Esophagus muscularis mucosa (tissue), 4 donors: ENCODE measurements around the gene CITED2. TPM values are rescaled to one million over a fixed set of nuclear protein-coding genes. Genes with fewer than 3 reads are reported as not detected.
"Not testable (repeated sequence)": the region's sequence is repeated elsewhere in the genome, so short reads cannot be mapped to it uniquely, and the experiment has no call there.

Source experiments
- DNase-seq: peaks from one replicate; pipeline ENCODE4 v3.0.0-alpha.2; 2017; ENCODE audit errors: extremely low spot score
- H3K27ac ChIP-seq, 4 donors: fragments of 200-600 bp; sonication (generic); replicated peaks in 1 of 4; 1 replicate in 3 of 4; 2 replicates in 1 of 4; pipeline ENCODE4 v1.5.1; 2016 to 2019; ENCODE audit warnings: mild to moderate bottlenecking in 1 of 4
- H3K27me3 ChIP-seq, 4 donors: fragments of 200-600 bp; sonication (generic); one replicate each; pipeline versions ENCODE4 v1.5.1 to v1.6.0; 2016 to 2019
- H3K36me3 ChIP-seq, 4 donors: fragments of 200-600 bp; sonication (generic); one replicate each; pipeline ENCODE4 v1.5.1; 2016 to 2019
- H3K4me1 ChIP-seq, 4 donors: fragments of 200-600 bp; sonication (generic); one replicate each; pipeline ENCODE4 v1.5.1; 2016 to 2019
- H3K4me3 ChIP-seq, 4 donors: fragments of 200-600 bp; sonication (generic); 1 replicate in 2 of 4; 2 replicates in 2 of 4; pipeline ENCODE4 v1.5.1; 2016 to 2019; ENCODE audit warnings: mild to moderate bottlenecking in 4 of 4, moderate library complexity in 1 of 4
- H3K9me3 ChIP-seq, 4 donors: fragments of 200-600 bp; sonication (generic); 1 replicate in 3 of 4; 2 replicates in 1 of 4; pipeline ENCODE4 v1.5.1; 2016 to 2019
- EP300 ChIP-seq: sonication (generic); formaldehyde crosslinking; IDR thresholded peaks from one replicate; pipeline ENCODE4 v1.6.1; 2017; ENCODE audit warnings: antibody characterized with exemption
- POLR2A ChIP-seq: fragments of 450-650 bp; IDR thresholded peaks from one replicate; pipeline ENCODE4 v1.6.1; 2017; ENCODE audit warnings: antibody characterized with exemption, moderate library complexity, mild to moderate bottlenecking, low read depth
- POLR2AphosphoS5 ChIP-seq, 2 donors: sonication (generic); formaldehyde crosslinking; IDR thresholded peaks; one replicate each; pipeline ENCODE4 v1.6.1; 2017; ENCODE audit warnings: antibody characterized with exemption in 2 of 2
- WGBS: methylation state at CpG from one replicate; pipeline ENCODE4 v1.1.5; 2018; 5-methylcytosine and 5-hydroxymethylcytosine counted together
- intact Hi-C: fragments of 100-400 bp; cut with DNase I; formaldehyde crosslinking; loops from one replicate; pipeline ENCODE4 v1.15.1; 2023
- total RNA-seq, 4 donors: library from RNA; depleted of rRNA; stranded (reverse); fragments of >200 nt; gene quantifications; one replicate each; pipeline versions ENCODE4 v1.1.0 to v1.2.1, GENCODE V29; 2016
- TF ChIP-seq, protein P1 (sequence below), 3 experiments: fragments of 200-600 bp in 2 of 3; fragments of 450-650 bp in 1 of 3; sonication (generic) in 2 of 3; IDR thresholded peaks; one replicate each; pipeline ENCODE4 v1.5.1; 2017 to 2019; ENCODE audit warnings: antibody characterized with exemption in 3 of 3, mild to moderate bottlenecking in 2 of 3, moderate library complexity in 1 of 3

The CITED2 gene
- total RNA-seq, 4 donors from 2014 or later, result 144 to 844 (median 324) TPM

DNA sequence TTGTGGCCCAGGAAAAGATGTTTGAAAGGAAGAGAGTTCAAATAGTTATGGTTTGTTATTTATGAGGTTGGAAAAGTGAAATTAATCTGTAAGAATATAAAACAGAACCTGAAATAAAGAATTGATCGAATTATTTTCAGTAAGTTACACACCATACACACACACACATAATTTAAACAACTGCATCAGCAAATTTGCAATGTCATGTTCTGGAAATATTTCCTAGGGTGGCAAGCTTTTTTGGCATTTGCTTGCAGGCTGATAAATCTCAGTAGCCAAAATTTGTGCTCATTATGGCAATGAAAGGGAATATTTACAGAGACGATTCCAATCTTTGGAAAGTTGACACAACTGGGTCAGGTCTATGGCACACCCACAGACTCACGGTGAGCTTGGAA lies 9.5 kb downstream of the CITED2 start:
- intact Hi-C loops, result loop anchor here (5.0 to 10.0 kb wide), 4 partner anchors 230 to 1560 kb away; partner anchors contain the start of gene HECA
- no peak overlapping the region for H3K27ac ChIP-seq
- WGBS, result 59% methylated on average over 3 of the region's 3 CpGs
- H3K9me3 ChIP-seq, result no peaks in the 10 kb centered on the region
- H3K4me3 ChIP-seq, result no peak overlapping the region
- no peaks in the 10 kb centered on the region for H3K27me3 ChIP-seq
- peaks cover 11 to 27% (median 14%) of the 10 kb centered on the region in 4 donors for H3K4me1 ChIP-seq
- DNase-seq, result no peak
- no peaks in the 10 kb centered on the region for H3K36me3 ChIP-seq
- TF ChIP-seq POLR2AphosphoS5 (IDR thresholded peaks at IDR 0.05), result no peak
- no peak for TF ChIP-seq EP300

DNA sequence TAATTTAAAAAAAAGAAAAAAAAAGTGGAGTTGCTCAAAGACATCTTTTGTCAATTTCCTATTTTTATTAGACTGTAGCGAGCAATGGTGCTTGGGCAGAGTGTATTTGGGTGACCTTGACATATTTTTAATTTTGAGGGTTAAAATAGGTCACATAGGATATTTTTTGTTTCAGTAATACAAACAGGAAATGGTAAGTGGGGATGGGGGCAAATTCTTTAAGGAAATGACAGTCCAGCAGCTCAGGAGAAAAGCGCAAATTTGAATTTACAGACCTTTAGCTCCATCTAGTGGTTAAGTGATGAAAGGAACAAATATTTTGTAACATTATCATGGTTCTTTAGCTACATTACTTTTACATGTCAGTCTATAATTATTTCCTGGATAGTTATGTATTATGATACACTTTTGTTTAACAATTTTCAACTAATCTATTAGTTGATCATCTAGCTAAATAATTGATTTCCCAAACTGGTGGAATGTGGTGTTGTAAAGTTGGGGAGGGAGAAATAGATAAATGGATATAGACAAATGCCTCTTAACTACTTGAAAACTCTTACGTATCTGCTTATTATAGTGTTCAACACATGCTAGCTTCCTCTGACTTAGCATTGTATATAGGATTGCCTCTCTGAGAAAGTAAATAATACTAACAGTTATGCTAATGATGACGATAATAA lies 10.0 kb downstream of the CITED2 start:
- H3K4me1 ChIP-seq, result peaks cover 7 to 22% (median 9%) of the 10 kb centered on the region in 4 donors
- H3K36me3 ChIP-seq, result no peaks in the 10 kb centered on the region
- no peak overlapping the region for H3K27ac ChIP-seq
- intact Hi-C loops, result loop anchor here (5.0 to 10.0 kb wide), 3 partner anchors 230 to 1560 kb away; partner anchors contain the start of gene HECA
- no peak overlapping the region for H3K4me3 ChIP-seq
- 51% methylated on average over 4 of the region's 4 CpGs for WGBS
- no peak for TF ChIP-seq POLR2AphosphoS5 (IDR thresholded peaks at IDR 0.05)
- TF ChIP-seq, protein P1, sequence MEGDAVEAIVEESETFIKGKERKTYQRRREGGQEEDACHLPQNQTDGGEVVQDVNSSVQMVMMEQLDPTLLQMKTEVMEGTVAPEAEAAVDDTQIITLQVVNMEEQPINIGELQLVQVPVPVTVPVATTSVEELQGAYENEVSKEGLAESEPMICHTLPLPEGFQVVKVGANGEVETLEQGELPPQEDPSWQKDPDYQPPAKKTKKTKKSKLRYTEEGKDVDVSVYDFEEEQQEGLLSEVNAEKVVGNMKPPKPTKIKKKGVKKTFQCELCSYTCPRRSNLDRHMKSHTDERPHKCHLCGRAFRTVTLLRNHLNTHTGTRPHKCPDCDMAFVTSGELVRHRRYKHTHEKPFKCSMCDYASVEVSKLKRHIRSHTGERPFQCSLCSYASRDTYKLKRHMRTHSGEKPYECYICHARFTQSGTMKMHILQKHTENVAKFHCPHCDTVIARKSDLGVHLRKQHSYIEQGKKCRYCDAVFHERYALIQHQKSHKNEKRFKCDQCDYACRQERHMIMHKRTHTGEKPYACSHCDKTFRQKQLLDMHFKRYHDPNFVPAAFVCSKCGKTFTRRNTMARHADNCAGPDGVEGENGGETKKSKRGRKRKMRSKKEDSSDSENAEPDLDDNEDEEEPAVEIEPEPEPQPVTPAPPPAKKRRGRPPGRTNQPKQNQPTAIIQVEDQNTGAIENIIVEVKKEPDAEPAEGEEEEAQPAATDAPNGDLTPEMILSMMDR (IDR thresholded peaks at IDR 0.05), result peak; percentile 69 to 83 (median 79)
- H3K9me3 ChIP-seq, result no peaks in the 10 kb centered on the region
- no peaks in the 10 kb centered on the region for H3K27me3 ChIP-seq
- DNase-seq, result no peak

DNA sequence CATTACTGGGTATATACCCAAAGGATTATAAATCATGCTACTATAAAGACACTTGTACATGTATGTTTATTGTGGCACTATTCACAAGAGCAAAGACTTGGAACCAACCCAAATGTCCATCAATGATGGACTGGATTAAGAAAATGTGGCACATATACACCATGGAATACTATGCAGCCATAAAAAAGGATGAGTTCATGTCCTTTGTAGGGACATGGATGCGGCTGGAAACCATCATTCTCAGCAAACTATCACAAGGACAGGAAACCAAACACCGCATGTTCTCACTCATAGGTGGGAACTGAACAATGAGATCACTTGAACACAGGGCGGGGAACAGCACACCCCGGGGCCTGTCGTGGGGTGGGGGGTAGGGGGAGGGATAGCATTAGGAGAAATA lies 10.7 kb downstream of the CITED2 start:
- H3K4me3 ChIP-seq, H3K27me3 ChIP-seq, H3K36me3 ChIP-seq, H3K27ac ChIP-seq, DNase-seq, H3K9me3 ChIP-seq: not testable (repeated sequence)
- peaks cover 1 to 16% (median 3%) of the 10 kb centered on the region in 4 donors for H3K4me1 ChIP-seq
- intact Hi-C loops, result loop anchor here (2.0 to 10.0 kb wide), 4 partner anchors 143 to 1561 kb away; partner anchors contain the start of gene HECA
- 90% methylated on average over 5 of the region's 5 CpGs for WGBS

DNA sequence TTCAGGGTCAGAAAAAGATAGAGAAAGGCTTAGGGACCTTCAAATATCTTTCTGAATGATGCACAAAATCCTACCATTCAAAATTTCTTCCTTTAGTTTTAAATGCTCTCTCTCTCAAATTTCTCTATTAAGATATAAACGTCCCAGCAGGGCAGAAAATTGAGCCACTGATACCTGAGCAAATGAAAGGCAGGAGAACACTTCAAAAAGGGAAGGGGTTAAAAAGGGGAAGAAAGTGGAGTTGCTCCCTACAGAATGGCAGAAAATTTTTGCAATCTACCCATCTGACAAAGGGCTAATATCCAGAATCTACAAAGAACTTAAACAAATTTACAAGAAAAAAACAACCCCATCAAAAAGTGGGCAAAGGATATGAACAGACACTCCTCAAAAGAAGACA lies 11.3 kb downstream of the CITED2 start:
- intact Hi-C loops, result loop anchor here (2.0 to 10.0 kb wide), 4 partner anchors 142 to 1562 kb away; partner anchors contain the start of gene HECA
- not testable (repeated sequence) for H3K4me3 ChIP-seq, H3K36me3 ChIP-seq, H3K4me1 ChIP-seq, H3K27ac ChIP-seq, H3K9me3 ChIP-seq, H3K27me3 ChIP-seq, DNase-seq
- WGBS, result 66% methylated on average over 1 of the region's 1 CpG

DNA sequence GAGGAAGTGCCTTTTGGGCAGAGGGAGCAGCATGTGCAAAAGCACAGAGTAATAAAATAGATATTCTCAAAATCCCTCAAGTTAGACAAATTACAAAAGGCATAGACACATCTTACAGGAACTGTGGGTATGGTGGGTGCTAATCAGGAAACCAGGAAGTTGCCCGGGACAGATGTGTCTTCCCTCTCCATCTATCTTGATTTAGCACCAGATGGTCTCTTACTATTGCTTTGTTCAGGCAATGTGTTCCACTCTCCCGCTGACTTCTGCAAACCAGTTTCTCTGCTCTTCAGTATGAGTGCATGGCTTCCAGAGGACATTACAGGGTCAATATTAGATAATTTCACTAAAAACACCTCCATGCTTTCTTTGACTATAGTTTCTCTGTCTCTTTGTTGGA lies 13.2 kb downstream of the CITED2 start:
- no peak for DNase-seq
- H3K27ac ChIP-seq, result no peak overlapping the region
- H3K9me3 ChIP-seq, result no peaks in the 10 kb centered on the region
- intact Hi-C loops, result loop anchor here (5.0 to 10.0 kb wide), 3 partner anchors 226 to 1564 kb away; partner anchors contain the start of gene HECA
- TF ChIP-seq EP300, result no peak
- TF ChIP-seq POLR2A, result no peak
- TF ChIP-seq, protein P1 (IDR thresholded peaks at IDR 0.05), result no peak
- no peak for TF ChIP-seq POLR2AphosphoS5 (IDR thresholded peaks at IDR 0.05)
- H3K36me3 ChIP-seq, result no peaks in the 10 kb centered on the region
- H3K27me3 ChIP-seq, result no peaks in the 10 kb centered on the region
- no peak overlapping the region for H3K4me3 ChIP-seq
- peaks cover 0 to 3% (median 0%) of the 10 kb centered on the region in 4 donors for H3K4me1 ChIP-seq
- WGBS, result 71% methylated on average over 2 of the region's 2 CpGs

DNA sequence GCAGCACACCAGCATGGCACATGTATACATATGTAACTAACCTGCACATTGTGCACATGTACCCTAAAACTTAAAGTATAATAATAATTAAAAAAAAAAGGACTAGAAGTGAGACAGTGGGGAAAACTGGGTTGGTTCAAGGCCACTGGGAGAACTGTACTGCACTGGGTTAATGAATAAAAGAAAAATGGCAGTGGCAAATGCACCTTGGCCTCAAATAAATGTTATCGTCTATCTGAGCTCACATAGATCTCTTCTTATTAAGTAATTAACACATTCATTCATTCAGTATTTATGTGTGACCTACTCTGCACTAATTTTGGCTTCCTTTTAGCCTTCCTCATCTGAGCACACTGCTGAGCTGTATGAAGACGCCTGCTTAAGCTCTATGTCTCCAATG lies 17.5 kb downstream of the CITED2 start:
- Histone ChIP-seq H3K27ac (no peak overlapping the region), H3K27me3 (no peaks in the 10 kb centered on the region), H3K9me3 (no peaks in the 10 kb centered on the region), H3K4me3 (no peak overlapping the region), H3K36me3 (no peaks in the 10 kb centered on the region), H3K4me1 (no peaks in the 10 kb centered on the region)
- no peak for DNase-seq
- no peak for TF ChIP-seq POLR2A
- TF ChIP-seq EP300, result no peak
- TF ChIP-seq, protein P1 (IDR thresholded peaks at IDR 0.05), result no peak
- TF ChIP-seq POLR2AphosphoS5 (IDR thresholded peaks at IDR 0.05), result no peak
- 88% methylated on average over 2 of the region's 2 CpGs for WGBS
- intact Hi-C loops, result no loop called here
